GM12878 (cell line): ENCODE results near the gene NAAA. TPM values are rescaled to one million over a fixed set of nuclear protein-coding genes. Genes with fewer than 3 reads are reported as not detected.

ENCODE experiments used
- ATAC-seq: fragments of 200-7000 bp; cut with Tn5 transposase; 3 replicates; pipeline ENCODE4 v1.9.1; 2020; ENCODE audit warnings: mild to moderate bottlenecking, moderate library complexity
- BruUV-seq: library from RNA; stranded (reverse); fragments of 400-500 nt; replicated peaks from 2 replicates; lab custom pipeline; 2021; lab: Mats Ljungman, UMichigan
- CTCF ChIA-PET: fragments of 300-600 bp; sonication (Branson Sonifier 250); formaldehyde crosslinking; extraction: SDS; loops from one replicate; lab custom pipeline; 2021; ENCODE audit warnings: inconsistent platforms; lab: Yijun Ruan, JAX
- POLR2A ChIA-PET: fragments of 350-600 bp; formaldehyde crosslinking; extraction: SDS; loops from one replicate; lab custom pipeline; 2021; ENCODE audit warnings: inconsistent platforms; lab: Charles Lee
- RAD21 ChIA-PET: fragments of 300-600 bp; sonication (Branson Sonifier 250); formaldehyde crosslinking; loops from one replicate; lab custom pipeline; 2023; ENCODE audit warnings: antibody characterized with exemption; ENCODE audit not compliant: unreplicated experiment; lab: Charles Lee
- SMC1A ChIA-PET: fragments of 300-600 bp; sonication (Branson Sonifier 250); formaldehyde crosslinking; loops from one replicate; lab custom pipeline; 2023; ENCODE audit not compliant: unreplicated experiment, uncharacterized antibody; lab: Charles Lee
- DNase-seq: peaks from one replicate; pipeline ENCODE4 v3.0.0-alpha.2; 2011; ENCODE audit warnings: low read depth, low spot score
- FAIRE-seq: peaks from 3 replicates; lab custom pipeline; 2011; peaks lifted over from hg19 to GRCh38; lab: Jason Lieb, UNC
- H2AFZ ChIP-seq: 2 replicates; pipeline ENCODE4 v1.6.0; 2011; ENCODE audit warnings: low read depth, low read length, control low read depth; ENCODE audit not compliant: control insufficient read depth
- H3K27ac ChIP-seq: 2 replicates; pipeline ENCODE4 v1.5.1; 2011; ENCODE audit warnings: control low read depth; ENCODE audit not compliant: control insufficient read depth, insufficient read depth
- H3K27me3 ChIP-seq, 2 experiments: replicated peaks in 1 of 2; 2 replicates each; pipeline versions ENCODE4 v1.6.0 to v1.6.1; 2011; ENCODE audit warnings: low read length in 1 of 2; ENCODE audit not compliant: control insufficient read depth in 2 of 2, insufficient read depth in 2 of 2
- H3K36me3 ChIP-seq, 2 experiments: 2 replicates each; pipeline ENCODE4 v1.5.1; 2011; ENCODE audit warnings: low read length in 1 of 2; ENCODE audit not compliant: control insufficient read depth in 2 of 2, insufficient read depth in 2 of 2
- H3K4me1 ChIP-seq: 2 replicates; pipeline ENCODE4 v1.6.1; 2011; ENCODE audit warnings: mild to moderate bottlenecking, low read length, moderate library complexity, mixed read lengths; ENCODE audit not compliant: control insufficient read depth, insufficient read depth
- H3K4me2 ChIP-seq: 2 replicates; pipeline ENCODE4 v1.6.0; 2011; ENCODE audit warnings: control low read depth; ENCODE audit not compliant: control insufficient read depth, insufficient read depth
- H3K4me3 ChIP-seq: fragments of 200-600 bp; sonication (generic); 2 replicates; pipeline ENCODE4 v1.5.1; 2016
- H3K79me2 ChIP-seq: 2 replicates; pipeline ENCODE4 v1.6.0; 2011; ENCODE audit warnings: low read length; ENCODE audit not compliant: control insufficient read depth, insufficient read depth
- H3K9ac ChIP-seq: 2 replicates; pipeline ENCODE4 v1.8.0; 2011; ENCODE audit warnings: low read length, control low read depth, mixed read lengths; ENCODE audit not compliant: control insufficient read depth, insufficient read depth
- H3K9me3 ChIP-seq: replicated peaks from 3 replicates; pipeline ENCODE4 v1.5.1; 2011; ENCODE audit warnings: mild to moderate bottlenecking, low read length; ENCODE audit not compliant: control insufficient read depth, insufficient read depth
- H4K20me1 ChIP-seq: 2 replicates; pipeline ENCODE4 v1.6.0; 2011; ENCODE audit not compliant: control insufficient read depth, insufficient read depth
- CBX5 ChIP-seq: sonication (generic); IDR thresholded peaks from 2 replicates; pipeline ENCODE4 v1.6.1; 2016; ENCODE audit warnings: low read depth, moderate library complexity, mild to moderate bottlenecking, inconsistent platforms
- CTCF ChIP-seq, 3 experiments: IDR thresholded peaks in 2 of 3; conservative IDR thresholded peaks in 1 of 3; 2 replicates each; pipeline ENCODE4 v1.5.1; 2011; ENCODE audit warnings: low read depth in 3 of 3, low read length in 3 of 3, mild to moderate bottlenecking in 3 of 3, control low read depth in 2 of 3, moderate library complexity in 2 of 3, inconsistent platforms in 1 of 3, mixed read lengths in 1 of 3; ENCODE audit not compliant: control insufficient read depth in 2 of 3, insufficient read depth in 1 of 3; ENCODE audit errors: extremely low read depth in 1 of 3
- CUX1 ChIP-seq: IDR thresholded peaks from 2 replicates; pipeline ENCODE4 v1.6.1; 2012; ENCODE audit warnings: improper control_type of control experiment, low read depth, low read length; ENCODE audit not compliant: insufficient replicate concordance
- FOXM1 ChIP-seq: IDR thresholded peaks from 2 replicates; pipeline ENCODE4 v1.6.1; 2012; ENCODE audit warnings: low read depth, mild to moderate bottlenecking, inconsistent platforms, low read length, moderate library complexity
- JUND ChIP-seq: IDR thresholded peaks from 2 replicates; pipeline ENCODE4 v1.6.1; 2012; ENCODE audit warnings: low read depth, mild to moderate bottlenecking, low read length, improper control_type of control experiment, moderate library complexity
- NR2F1 ChIP-seq: fragments of 450-650 bp; conservative IDR thresholded peaks from 2 replicates; pipeline ENCODE4 v1.6.1; 2017; ENCODE audit warnings: mild to moderate bottlenecking
- PML ChIP-seq: IDR thresholded peaks from 2 replicates; pipeline ENCODE4 v1.6.1; 2012; ENCODE audit warnings: low read length, inconsistent platforms
- WGBS: methylation state at CpG from one replicate; pipeline ENCODE4 v1.1.6; 2016; ENCODE audit warnings: low lambda C conversion rate; ENCODE audit not compliant: insufficient replicate concordance, insufficient coverage; ENCODE audit errors: missing lambda C conversion rate; 5-methylcytosine and 5-hydroxymethylcytosine counted together
- in situ Hi-C: fragments of 300-500 bp; cut with MboI; formaldehyde crosslinking; loops from 9 replicates; pipeline ENCODE4 v1.14.3; 2018; ENCODE audit warnings: mixed read lengths
- intact Hi-C: fragments of 100-400 bp; cut with micrococcal nuclease; formaldehyde crosslinking; loops from one replicate; pipeline ENCODE4 v1.14.2; 2022; ENCODE audit not compliant: unreplicated experiment
- polyA plus RNA-seq, 11 experiments: library from polyadenylated mRNA; depleted of rRNA in 4 of 11; unstranded in 6 of 11; stranded (reverse) in 5 of 11; fragments of >200 nt; fragmentation: Nextera tagmentation in 4 of 11; fragmentation: Illumina TruSeq in 1 of 11; extraction: Ambion mirVana in 4 of 11; extraction: Trizol in 1 of 11; gene quantifications; 1 replicate in 1 of 11; 2 replicates in 10 of 11; pipeline versions ENCODE4 v1.2.1 to v1.2.3, GENCODE V29; 2011 to 2016; ENCODE audit warnings: inconsistent platforms in 2 of 11, missing spikeins in 2 of 11, low read depth in 1 of 11
- total RNA-seq, 4 experiments: library from RNA; depleted of rRNA in 3 of 4; stranded (reverse); fragments of >200 nt in 3 of 4; fragmentation: Illumina TruSeq in 1 of 4; extraction: Trizol in 1 of 4; gene quantifications; 2 replicates each; pipeline versions ENCODE4 v1.2.1 to v1.2.3, GENCODE V29; 2013 to 2021
- TF ChIP-seq, protein P1 (sequence below): fragments of 150-350 bp; IDR thresholded peaks from 2 replicates; pipeline ENCODE4 v1.6.1; 2014; ENCODE audit warnings: mild to moderate bottlenecking, low read depth, low read length

The NAAA gene
- total and polyA plus RNA-seq, 10 of the 15 experiments (the other 5 are each of a cell fraction or from before 2014, with no cell fraction given) = 0.60 to 4.9 (median 2.6) TPM

GRCh38 chr4:75895744-75896314, 45.0 kb downstream of the NAAA start (continued):
- no peak for TF ChIP-seq CUX1
- peak; percentile 62 for TF ChIP-seq NR2F1
- no peak for TF ChIP-seq FOXM1
- no peak for TF ChIP-seq JUND
- TF ChIP-seq PML = no peak
- no peak for TF ChIP-seq CBX5

DNA sequence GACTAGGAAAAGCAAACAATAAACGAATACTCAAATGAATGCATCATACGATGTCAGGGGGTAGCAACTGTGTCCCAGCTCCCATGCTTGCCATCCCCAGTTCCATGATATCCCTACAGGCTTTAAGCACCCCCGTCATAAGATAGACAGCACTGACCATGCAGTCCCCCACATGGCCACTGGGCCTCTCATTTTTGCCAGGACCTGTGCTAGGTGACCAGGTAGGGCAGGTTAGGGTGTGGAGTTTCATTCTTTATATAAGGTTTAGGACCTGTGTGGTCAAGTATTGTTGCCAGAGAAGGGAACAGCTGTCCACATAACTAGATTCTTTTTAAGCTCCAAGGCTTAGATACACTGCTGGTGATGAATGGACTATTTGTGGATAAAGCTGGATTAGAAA, 48.3 kb downstream of the NAAA start:
- DNase-seq (no peak), FAIRE-seq (no peak), ATAC-seq (peak; percentile 65)
- ChIA-PET CTCF (interaction anchor here (1.3 to 3.8 kb wide), 2 partner anchors 17 to 23 kb away, joined by 4 to 26 read pairs; no protein-coding TSS in a partner anchor), POLR2A (no interaction called here), RAD21 (no interaction called here), SMC1A (no interaction called here)
- Histone ChIP-seq H3K4me1 (no peaks in the 10 kb centered on the region), H3K36me3 (no peaks in the 10 kb centered on the region), H4K20me1 (no peaks in the 10 kb centered on the region), H3K9ac (no peak overlapping the region), H3K27ac (no peak overlapping the region), H2AFZ (no peak overlapping the region), H3K4me3 (no peak overlapping the region), H3K27me3 (no peaks in the 10 kb centered on the region), H3K9me3 (no peaks in the 10 kb centered on the region), H3K79me2 (no peaks in the 10 kb centered on the region), H3K4me2 (no peak overlapping the region)
- in situ Hi-C loops = no loop called here
- BruUV-seq = no TSS peak
- peak in 2 of 3 experiments; percentile 14 to 17; a peak in 1 of 6 replicates for TF ChIP-seq CTCF (IDR thresholded peaks at IDR 0.05 in 2 of 3, conservative IDR thresholded peaks at IDR 0.05 in 1 of 3; ENCODE audit: control insufficient read depth in 2 of 3, extremely low read depth in 1 of 3, insufficient read depth in 1 of 3, low read depth in 3 of 3, low read length in 3 of 3)
- TF ChIP-seq, protein P1, sequence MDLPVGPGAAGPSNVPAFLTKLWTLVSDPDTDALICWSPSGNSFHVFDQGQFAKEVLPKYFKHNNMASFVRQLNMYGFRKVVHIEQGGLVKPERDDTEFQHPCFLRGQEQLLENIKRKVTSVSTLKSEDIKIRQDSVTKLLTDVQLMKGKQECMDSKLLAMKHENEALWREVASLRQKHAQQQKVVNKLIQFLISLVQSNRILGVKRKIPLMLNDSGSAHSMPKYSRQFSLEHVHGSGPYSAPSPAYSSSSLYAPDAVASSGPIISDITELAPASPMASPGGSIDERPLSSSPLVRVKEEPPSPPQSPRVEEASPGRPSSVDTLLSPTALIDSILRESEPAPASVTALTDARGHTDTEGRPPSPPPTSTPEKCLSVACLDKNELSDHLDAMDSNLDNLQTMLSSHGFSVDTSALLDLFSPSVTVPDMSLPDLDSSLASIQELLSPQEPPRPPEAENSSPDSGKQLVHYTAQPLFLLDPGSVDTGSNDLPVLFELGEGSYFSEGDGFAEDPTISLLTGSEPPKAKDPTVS = no peak
- 59% methylated on average over 3 of the region's 3 CpGs for WGBS
- intact Hi-C loops = loop anchor here (5.0 kb wide), 1 partner anchor 175 kb away; no protein-coding TSS in a partner anchor
